Erythroblast (primary cell): ENCODE results near the gene NOP10.

Source experiments
- GATA1 ChIP-seq: IDR thresholded peaks from 2 replicates; pipeline ENCODE4 v1.6.1; 2011; ENCODE audit warnings: low read depth, mild to moderate bottlenecking, control low read depth, low read length, moderate library complexity
- POLR2A ChIP-seq: IDR thresholded peaks from 2 replicates; pipeline ENCODE4 v1.6.1; 2011; ENCODE audit warnings: mild to moderate bottlenecking, low read length

DNA sequence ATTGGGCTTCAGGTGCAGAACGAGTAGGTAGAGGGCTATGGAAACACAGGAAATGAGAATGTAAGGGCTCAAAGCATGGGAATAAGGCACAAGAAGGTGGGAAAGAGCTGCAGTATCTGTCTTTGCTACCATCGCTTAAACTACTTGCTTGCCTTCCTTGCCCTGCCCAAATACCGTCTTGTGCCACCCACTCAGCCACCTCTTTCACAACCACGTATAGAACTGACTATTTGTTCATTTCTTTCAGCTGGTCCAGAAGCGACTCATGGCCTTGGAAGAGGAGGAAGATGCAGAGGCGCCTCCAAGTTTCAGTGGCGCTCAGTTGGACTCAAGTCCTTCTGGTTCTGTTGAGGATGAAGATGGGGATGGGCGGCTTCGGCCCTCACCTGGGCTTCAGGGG is 12.3 kb upstream of the NOP10 start:
- TF ChIP-seq POLR2A (no peak), GATA1 (no peak)
